ENCODE measurements around the gene EML4. TPM values are rescaled to one million over a fixed set of nuclear protein-coding genes. Genes with fewer than 3 reads are reported as not detected.
A peak's percentile ranks its signal among the peaks of the same experiment; 100 is the strongest.

EML4 gene
- total and polyA plus RNA-seq, 9 of the 15 experiments (the other 6 are each of a cell fraction or from before 2014, with no cell fraction given) = 14.7 to 48.3 (median 36.5) TPM

DNA sequence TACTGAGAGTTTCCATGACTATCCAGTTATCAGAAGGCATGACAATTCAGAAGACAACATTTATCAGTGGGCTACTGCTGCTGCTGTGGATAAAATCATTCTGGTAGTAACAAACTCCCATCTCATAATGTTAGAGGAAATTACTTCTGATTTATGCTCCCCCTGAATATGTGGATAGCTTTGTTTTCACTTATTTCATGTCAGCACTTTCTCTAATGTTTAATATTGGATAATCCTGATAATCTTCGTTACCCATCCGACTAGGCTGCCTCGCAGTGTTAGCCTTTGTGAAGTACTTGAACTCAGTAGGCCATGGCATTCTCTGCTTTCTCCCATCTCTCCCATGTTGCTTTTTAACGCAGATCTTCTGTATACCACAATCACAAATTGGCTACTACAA is 163.4 kb downstream of the EML4 start:
- Histone ChIP-seq H3K27ac (ENCODE audit: extremely low read depth, low read depth, low read length) (no peak overlapping the region), H4K20me1 (replicated peaks; ENCODE audit: control insufficient read depth, insufficient read depth, low read length) (no peaks in the 10 kb centered on the region), H3K79me2 (ENCODE audit: control insufficient read depth, insufficient read depth, low read length) (no peaks in the 10 kb centered on the region), H3K4me2 (ENCODE audit: insufficient read depth, low read length) (no peak overlapping the region), H3K4me3 (no peak overlapping the region), H3K27me3 (ENCODE audit: control insufficient read depth in 2 of 2, insufficient read depth in 2 of 2, low read length in 2 of 2) (no peaks in the 10 kb centered on the region), H2AFZ (ENCODE audit: low read depth, low read length) (no peak overlapping the region), H3K4me1 (replicated peaks in 1 of 2; ENCODE audit: control insufficient read depth in 2 of 2, insufficient read depth in 2 of 2, low read length in 2 of 2) (peaks cover 0 to 9% of the 10 kb centered on the region in 2 experiments; a peak in 2 of 5 replicates), H3K9me1 (ENCODE audit: control insufficient read depth, insufficient read depth, low read length) (no peaks in the 10 kb centered on the region), H3K9ac (ENCODE audit: insufficient read depth in 1 of 2, low read depth in 2 of 2, low read length in 2 of 2) (no peak overlapping the region), H3K36me3 (ENCODE audit: control insufficient read depth, insufficient read depth, low read length) (peaks cover 75% of the 10 kb centered on the region), H3K9me3 (replicated peaks; ENCODE audit: control insufficient read depth, insufficient read depth, low read depth, low read length) (no peaks in the 10 kb centered on the region)
- BruUV-seq (replicated peaks) = no TSS peak
- DNase-seq (ENCODE audit: extremely low read depth in 1 of 4, low spot score in 3 of 4) (no peak), ATAC-seq (no peak), FAIRE-seq (no peak)
- intact Hi-C loops (cut with micrococcal nuclease) = no loop called here
- TF ChIP-seq C11orf30 (IDR thresholded peaks at IDR 0.05; ENCODE audit: low read depth) (0 out of 2 replicates have a peak, but pooled peaks have one; percentile 4), ZNF316 (IDR thresholded peaks at IDR 0.05) (peak; percentile 51), TBL1XR1 (IDR thresholded peaks at IDR 0.05; ENCODE audit: low read length in 2 of 2) (no peak)
- WGBS (ENCODE audit: insufficient coverage, low coverage, missing lambda C conversion rate) = 89% methylated on average over 4 of the region's 4 CpGs
- in situ Hi-C loops (cut with MboI) = no loop called here
- ChIA-PET POLR2A (no interaction called here), CTCF (ENCODE audit: low intra/inter-chr PET ratio) (no interaction called here)

GRCh38 chr2:42333579-42333978 is 164.4 kb downstream of the EML4 start:
- in situ Hi-C loops (cut with MboI) = no loop called here
- Histone ChIP-seq H3K4me1 (replicated peaks in 1 of 2; ENCODE audit: control insufficient read depth in 2 of 2, insufficient read depth in 2 of 2, low read length in 2 of 2) (peaks cover 0 to 9% of the 10 kb centered on the region in 2 experiments; a peak in 2 of 5 replicates), H3K9me1 (ENCODE audit: control insufficient read depth, insufficient read depth, low read length) (no peaks in the 10 kb centered on the region), H3K36me3 (ENCODE audit: control insufficient read depth, insufficient read depth, low read length) (peaks cover 83% of the 10 kb centered on the region), H4K20me1 (replicated peaks; ENCODE audit: control insufficient read depth, insufficient read depth, low read length) (no peaks in the 10 kb centered on the region), H3K27me3 (ENCODE audit: control insufficient read depth in 2 of 2, insufficient read depth in 2 of 2, low read length in 2 of 2) (no peaks in the 10 kb centered on the region), H3K27ac (ENCODE audit: extremely low read depth, low read depth, low read length) (no peak overlapping the region), H3K9ac (ENCODE audit: insufficient read depth in 1 of 2, low read depth in 2 of 2, low read length in 2 of 2) (no peak overlapping the region), H3K4me2 (ENCODE audit: insufficient read depth, low read length) (no peak overlapping the region), H3K9me3 (replicated peaks; ENCODE audit: control insufficient read depth, insufficient read depth, low read depth, low read length) (no peaks in the 10 kb centered on the region), H3K79me2 (ENCODE audit: control insufficient read depth, insufficient read depth, low read length) (no peaks in the 10 kb centered on the region), H3K4me3 (no peak overlapping the region), H2AFZ (ENCODE audit: low read depth, low read length) (no peak overlapping the region)
- intact Hi-C loops (cut with micrococcal nuclease) = no loop called here
- no peak for FAIRE-seq
- 95% methylated on average over 4 of the region's 4 CpGs for WGBS (ENCODE audit: insufficient coverage, low coverage, missing lambda C conversion rate)
- no TSS peak for BruUV-seq (replicated peaks)
- no peak for DNase-seq (ENCODE audit: extremely low read depth in 1 of 4, low spot score in 3 of 4)
- CTCF ChIA-PET (ENCODE audit: low intra/inter-chr PET ratio) = no interaction called here
- no peak for ATAC-seq
- POLR2A ChIA-PET = no interaction called here
- TF ChIP-seq IRF2 (CRISPR knock-in tag; IDR thresholded peaks at IDR 0.05) = no peak
- no peak for TF ChIP-seq ZNF561 (CRISPR knock-in tag; conservative IDR thresholded peaks at IDR 0.05)
- no peak for TF ChIP-seq THRA (IDR thresholded peaks at IDR 0.05)
- TF ChIP-seq SMARCA4 (IDR thresholded peaks at IDR 0.05) = no peak
- no peak for TF ChIP-seq POLR2AphosphoS2 (IDR thresholded peaks at IDR 0.05; ENCODE audit: low read length)
- TF ChIP-seq, protein P1, sequence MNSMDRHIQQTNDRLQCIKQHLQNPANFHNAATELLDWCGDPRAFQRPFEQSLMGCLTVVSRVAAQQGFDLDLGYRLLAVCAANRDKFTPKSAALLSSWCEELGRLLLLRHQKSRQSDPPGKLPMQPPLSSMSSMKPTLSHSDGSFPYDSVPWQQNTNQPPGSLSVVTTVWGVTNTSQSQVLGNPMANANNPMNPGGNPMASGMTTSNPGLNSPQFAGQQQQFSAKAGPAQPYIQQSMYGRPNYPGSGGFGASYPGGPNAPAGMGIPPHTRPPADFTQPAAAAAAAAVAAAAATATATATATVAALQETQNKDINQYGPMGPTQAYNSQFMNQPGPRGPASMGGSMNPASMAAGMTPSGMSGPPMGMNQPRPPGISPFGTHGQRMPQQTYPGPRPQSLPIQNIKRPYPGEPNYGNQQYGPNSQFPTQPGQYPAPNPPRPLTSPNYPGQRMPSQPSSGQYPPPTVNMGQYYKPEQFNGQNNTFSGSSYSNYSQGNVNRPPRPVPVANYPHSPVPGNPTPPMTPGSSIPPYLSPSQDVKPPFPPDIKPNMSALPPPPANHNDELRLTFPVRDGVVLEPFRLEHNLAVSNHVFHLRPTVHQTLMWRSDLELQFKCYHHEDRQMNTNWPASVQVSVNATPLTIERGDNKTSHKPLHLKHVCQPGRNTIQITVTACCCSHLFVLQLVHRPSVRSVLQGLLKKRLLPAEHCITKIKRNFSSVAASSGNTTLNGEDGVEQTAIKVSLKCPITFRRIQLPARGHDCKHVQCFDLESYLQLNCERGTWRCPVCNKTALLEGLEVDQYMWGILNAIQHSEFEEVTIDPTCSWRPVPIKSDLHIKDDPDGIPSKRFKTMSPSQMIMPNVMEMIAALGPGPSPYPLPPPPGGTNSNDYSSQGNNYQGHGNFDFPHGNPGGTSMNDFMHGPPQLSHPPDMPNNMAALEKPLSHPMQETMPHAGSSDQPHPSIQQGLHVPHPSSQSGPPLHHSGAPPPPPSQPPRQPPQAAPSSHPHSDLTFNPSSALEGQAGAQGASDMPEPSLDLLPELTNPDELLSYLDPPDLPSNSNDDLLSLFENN (IDR thresholded peaks at IDR 0.05; ENCODE audit: low read depth in 2 of 2, low read length in 2 of 2) = no peak
- no peak for TF ChIP-seq FOXM1 (IDR thresholded peaks at IDR 0.05; ENCODE audit: low read depth)
- no peak for TF ChIP-seq FOXM1 (CRISPR knock-in tag; IDR thresholded peaks at IDR 0.05; ENCODE audit: low read depth)
- TF ChIP-seq RAD51 (IDR thresholded peaks at IDR 0.05; ENCODE audit: borderline replicate concordance, low read depth) = no peak
